CD4-positive, alpha-beta T cell treated with Interferon alpha-2 for 1 hour (primary cell): ENCODE results near the gene POLR3B.
A peak's percentile ranks its signal among the peaks of the same experiment; 100 is the strongest.
"Not testable (repeated sequence)": the region's sequence is repeated elsewhere in the genome, so short reads cannot be mapped to it uniquely, and the experiment has no call there.

Experiments
- DNase-seq, 2 donors: peaks; one replicate each; pipeline ENCODE4 v3.0.0-alpha.2; 2020 to 2022

Gene POLR3B

DNA sequence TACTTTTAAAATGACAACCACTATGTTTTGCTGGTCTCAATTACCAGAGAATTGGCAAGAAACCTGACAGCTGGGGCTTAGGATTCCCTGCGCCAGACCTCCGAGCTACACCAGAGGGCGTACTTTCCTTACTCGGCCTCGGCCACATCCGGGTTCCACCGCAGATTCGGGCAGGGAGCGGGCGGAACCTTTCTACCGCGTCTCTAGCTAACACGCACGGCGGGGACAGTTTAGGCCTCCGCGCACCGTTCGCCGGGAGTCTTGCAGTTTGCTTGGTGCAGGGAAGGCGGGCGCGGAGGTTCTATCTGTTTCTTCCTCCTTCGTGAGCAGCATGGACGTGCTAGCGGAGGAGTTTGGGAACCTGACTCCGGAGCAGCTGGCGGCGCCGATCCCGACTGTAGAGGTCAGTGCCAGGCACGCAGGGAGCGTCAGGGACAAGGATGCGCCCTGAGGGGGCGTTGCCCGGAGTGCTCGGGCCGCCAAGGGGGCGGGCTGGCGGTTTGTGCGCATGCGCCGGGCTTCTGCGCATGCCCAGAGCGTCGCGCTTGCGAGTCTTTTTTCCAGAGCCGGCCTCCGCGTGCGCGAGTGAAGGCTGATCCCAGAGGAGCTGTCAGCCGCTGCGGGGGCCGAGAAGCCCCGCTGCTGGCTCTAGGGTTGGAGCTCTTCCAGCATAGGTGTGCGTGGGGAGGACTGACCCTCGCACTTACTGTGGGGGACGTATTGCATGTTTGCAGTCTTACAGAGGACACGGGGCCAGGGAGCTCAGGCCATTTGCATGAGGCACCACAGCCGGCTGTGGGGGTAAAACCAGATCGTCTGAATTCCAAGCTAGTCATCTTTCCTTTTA is at the start of gene POLR3B:
POLR3B (plus strand) TSS at position 200 of the 847 bp plus-strand sequence; CDS start at position 332, 132 bp downstream.
- DNase-seq: peak; percentile 95 to 96

DNA sequence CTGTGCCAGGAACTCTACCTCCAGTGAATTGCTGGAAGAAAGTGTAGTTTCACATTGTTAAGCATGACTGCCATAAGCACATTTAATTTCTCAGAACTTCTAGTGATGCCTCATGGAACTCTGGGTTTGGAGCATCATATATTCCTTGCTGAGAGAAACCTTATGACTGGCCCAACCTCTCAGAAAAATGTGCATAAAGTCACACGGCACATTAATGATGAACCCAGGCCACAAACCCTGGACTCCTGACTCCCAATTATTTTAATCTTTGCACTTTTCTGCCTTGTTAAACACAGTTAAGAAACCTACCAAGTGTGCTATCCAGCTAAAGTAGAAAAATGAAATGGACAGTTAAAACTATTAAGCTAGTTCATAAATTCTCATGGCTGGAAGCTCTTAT is 49.4 kb upstream of the POLR3B start:
- no peak for DNase-seq

DNA sequence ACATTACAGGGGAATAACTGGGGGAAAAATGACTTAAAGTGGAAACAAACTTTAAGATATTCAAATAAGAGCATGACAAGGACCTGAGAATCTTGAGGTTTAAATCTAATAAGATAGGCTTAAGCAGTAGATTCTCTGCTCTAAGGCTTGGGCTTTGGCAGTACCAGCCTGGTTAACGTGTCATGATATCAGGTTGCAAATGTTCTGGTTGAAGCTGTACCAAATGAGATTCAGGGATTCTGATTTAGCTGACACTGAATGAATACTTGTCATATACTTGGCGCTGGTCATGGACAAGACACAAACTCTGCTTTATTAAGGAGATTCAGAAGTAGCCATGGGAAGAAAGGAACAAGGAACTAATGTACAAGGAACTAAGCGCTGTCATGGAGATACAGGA is 48.9 kb upstream of the POLR3B start:
- no peak for DNase-seq

DNA sequence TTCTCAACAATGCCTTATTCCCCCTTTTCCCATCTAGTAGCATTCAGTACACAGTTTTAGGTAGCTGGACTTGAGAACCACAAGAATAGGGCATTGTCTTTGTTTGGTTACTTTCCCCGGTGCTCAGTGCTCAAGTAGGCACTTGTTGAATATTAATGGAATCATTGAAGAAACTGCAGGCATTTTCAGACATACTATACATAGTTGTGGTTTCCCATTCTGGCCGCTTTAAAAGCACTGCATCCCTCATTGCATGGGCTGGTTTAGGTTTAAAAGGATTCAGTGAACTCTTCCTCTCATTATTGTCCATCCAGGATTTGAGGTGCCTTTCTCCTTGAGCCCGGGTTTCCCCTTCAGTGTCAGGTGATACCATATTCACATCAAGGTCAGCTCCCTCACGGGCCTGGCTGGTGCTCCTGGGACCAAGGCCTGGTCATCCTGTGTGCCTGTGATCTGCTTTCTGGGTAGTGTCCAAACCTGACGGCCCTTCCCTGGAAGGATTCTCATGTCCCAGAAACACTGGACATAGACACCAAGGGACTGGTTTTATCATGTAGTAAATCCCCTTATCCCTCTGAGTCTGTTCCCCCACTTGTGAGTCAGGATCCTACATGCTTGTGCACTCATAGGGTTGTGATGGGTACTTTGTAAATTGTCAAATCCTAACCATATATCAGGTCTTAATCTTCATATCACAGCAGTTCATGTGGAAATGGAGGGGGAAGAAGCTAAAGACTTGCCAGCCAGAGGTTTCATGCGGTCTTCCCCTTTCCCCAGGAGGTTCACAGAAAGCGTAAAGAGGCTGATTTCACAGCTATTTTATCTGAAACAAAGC is 47.7 kb upstream of the POLR3B start:
- DNase-seq: no peak

DNA sequence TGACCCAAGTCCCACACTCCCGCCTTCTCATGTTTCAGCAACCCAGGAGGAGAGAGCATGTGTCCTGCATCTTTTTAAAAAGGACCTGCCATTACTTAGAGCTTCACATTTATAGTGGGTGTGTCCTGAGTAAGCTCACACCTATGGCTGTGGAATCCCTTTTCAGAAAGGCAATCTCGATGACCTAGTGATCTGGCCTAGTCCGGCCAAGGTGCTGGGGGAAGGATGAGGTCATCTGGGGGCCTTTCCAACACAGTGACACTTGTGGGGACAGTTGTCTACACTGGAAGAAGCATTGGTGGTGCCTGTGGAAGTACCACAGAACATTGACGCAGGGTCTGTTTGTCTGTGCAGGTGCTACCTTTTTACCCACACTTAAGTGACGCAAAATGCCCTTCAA is 46.9 kb upstream of the POLR3B start:
- no peak for DNase-seq

DNA sequence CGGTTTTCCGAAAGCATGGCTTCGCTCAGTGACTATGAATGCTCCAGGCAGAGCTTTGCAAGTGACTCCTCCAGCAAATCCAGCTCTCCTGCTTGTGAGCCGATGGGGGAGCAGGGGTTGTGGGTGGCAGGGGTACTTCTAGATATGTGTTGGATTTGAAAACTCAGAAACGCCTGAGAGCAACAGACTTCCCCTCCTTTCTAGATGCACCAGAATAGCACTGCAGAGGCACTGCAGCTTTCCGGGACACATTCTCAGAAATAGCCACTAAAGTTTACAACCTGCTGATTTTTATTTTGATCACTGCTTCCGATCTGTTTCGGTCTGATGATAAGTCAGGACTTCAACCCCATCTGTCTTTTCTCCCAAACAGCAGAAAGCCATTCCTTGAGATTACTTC is 46.4 kb upstream of the POLR3B start:
- DNase-seq: no peak

DNA sequence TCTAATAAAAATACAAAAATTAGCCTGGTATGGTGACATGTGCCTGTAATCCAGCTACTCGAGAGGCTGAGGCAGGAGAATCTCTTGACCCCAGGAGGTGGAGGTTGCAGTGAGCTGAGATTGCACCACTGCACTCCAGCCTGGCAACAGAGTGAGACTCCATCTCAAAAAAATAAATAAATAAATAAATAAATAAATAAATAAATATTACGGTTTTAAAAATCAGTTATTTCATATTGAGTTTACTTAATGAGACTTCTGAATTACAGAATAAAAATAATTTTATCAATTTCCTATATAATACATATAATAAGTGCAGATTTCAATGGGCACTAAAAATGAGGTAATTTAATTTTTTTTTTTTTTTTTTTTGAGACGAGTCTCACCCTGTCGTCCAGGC is 44.1 kb upstream of the POLR3B start:
- DNase-seq: not testable (repeated sequence)

DNA sequence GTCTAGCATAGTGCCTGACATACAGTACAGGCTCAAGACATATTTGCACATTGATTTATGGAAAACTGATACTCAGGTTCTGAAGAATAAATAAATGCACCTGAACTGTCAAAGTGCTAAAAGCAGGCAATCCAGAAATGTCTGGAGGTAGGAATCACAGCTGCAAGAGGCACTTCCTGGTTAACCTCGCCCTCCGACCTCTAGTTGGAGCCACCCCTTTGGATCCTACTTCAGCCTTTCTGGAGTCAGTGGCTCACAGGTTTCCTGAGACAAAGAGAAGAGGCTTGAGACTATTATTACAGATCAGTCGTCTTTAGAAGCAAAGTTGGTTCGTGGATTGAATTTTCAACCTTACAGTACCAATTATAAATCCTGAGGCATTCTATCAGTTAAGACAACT is 42.0 kb upstream of the POLR3B start:
- no peak for DNase-seq

DNA sequence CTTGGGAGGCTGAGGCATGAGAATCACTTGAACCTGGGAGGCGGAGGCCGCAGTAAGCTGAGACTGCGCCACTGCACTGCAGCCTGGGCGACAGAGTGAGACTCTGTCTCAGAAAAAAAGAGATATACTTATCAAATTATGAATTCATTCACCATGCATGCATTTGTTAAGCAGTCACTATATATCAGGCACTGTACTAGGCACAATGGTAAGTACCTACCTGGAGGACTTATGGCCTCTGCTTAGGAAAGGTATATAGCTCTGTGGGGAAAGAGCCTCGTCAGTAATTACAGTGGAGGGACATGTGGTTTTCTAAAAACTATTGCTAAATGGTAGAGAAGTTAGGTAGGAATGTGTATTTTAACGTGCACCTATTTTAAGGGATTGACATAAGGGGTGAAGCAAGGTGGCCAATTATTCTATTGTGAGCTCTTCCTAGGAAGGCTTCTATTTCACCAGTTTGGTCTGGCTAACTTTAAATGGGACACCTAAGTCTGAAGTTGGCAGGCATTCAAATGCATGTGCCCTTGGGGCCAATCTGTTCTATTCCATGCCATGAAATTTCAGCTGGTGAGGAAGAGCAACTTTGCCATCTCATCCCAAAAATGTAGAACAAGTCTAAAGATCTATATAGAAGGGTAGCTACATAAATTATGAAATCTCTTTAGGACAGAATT is 40.0 kb upstream of the POLR3B start:
- DNase-seq: no peak

DNA sequence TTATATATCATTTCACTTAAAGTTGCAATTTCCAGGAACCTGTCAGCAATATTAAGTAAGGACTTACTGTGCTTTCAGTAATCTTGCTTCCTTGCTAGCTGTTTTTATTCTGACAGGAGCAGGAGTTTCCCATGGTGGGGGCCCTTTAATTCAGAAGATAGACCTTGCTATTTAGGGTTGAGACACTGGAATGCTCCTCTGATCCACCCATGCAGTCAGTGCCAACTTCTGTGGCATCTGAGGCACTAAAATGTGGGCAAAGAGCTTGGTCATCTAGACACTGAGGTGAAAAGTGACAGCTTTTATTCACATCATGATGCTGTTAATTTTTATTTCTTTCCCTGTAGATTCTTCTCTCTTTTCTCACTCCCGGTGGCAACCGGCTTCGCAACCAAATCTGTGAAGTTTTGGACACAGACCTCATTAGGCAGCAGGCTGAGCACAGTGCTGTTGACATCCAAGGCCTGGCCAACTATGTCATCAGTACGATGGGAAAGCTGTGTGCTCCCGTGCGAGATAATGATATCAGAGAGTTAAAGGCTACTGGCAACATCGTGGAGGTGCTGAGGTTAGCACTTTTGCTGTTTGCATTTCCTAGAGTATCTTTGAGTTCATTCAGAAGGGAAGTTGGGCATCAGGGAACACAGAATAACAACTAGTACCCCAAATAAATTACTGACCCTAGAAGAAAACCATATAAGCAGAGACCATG is 36.3 kb upstream of the POLR3B start:
- DNase-seq: no peak

DNA sequence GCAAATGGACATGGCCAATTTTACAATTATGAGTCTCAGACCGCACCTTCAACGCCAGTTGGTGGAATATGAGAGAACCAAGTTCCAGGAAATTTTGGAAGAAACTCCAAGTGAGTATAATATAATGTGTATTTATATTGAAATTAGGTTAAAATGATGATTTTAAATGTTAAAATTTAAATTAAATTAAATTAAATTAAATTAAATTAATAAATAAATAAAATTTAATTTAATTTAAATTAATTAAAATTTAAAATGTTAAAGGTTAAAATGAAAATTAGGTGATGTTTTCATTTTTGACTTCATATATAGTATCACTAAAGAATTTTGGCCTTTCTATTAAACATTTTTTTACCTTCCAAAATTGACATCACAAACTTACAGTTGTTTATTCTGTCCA is 34.0 kb upstream of the POLR3B start:
- no peak for DNase-seq

DNA sequence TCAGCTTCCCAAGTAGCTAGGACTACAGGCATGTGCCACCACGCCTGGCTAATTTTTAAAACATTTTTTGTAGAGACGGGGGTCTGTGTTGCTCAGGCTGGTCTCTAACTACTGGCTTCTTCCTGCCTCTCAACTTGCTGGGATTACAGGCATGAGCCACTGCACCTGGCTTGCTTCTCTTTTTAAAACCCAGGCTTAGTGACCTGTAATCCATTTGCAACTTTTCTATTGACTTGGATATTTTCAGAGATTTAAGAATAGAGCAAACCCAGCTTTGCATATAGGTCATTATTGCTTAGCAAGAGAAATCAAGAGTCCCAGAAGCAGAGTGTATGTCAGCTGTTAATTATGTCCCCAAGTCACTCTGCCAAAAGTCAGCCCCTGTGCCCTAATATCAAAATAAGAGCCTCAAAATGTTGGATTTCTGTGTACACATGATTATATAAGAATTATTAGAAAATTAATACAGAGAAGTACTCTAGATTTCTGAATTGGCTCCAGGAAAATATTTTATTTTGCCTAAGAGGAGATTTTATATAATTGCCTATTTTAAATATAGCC is 30.2 kb upstream of the POLR3B start:
- DNase-seq: no peak

DNA sequence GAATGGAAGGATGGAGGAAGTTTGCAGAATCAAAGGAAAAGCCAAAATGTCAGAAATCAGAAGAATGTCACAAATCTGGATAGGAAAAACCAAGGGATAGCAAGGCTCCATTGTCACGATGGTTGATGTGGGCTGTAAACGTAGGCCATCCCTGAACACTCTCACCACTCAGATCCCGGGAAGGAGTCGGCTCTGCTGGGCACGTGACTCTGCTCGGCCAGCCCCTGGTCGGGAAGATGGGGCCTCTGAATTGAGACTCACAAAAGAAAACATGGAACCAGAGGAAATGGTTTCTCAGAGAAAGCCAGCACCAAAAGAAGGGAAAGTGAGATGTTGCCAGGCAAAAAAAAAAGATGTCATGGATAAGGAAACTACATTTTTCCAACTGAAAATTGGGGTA is 28.8 kb upstream of the POLR3B start:
- no peak for DNase-seq

DNA sequence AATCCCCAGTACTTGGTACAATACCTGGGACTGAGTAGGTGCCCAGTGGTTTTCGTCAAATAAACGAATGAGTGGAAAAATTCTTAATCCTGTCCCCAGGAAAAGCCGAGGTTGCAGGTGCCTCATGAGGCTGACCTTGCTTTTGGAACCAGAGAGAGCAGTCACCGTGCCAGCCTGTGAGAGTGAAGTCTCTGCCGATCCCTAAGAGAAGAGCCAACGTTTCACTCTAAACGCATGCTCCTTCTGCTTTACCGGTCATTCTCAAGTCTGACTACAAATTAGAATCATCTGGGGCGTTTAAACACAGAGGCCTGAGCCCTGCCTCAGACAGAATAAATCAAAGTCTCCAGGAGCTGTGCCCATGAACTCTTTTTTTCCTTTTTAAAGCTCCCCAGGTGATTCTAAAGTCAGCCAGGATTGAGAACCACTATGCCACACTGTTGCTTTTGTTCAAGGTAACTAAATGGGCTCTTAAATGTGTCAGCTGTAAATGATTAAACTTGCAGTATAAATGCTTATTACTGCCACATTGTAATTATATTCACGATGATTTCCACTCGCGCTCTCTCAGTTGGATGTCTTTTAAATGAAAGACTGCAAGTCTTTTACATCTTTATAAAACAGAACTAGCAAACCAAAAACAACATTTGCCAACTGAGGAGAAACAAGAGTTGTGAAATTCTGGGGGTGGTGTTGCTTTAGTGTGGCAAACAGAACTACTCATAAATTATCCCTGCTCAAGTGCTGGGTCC is 28.1 kb upstream of the POLR3B start:
- DNase-seq: no peak

DNA sequence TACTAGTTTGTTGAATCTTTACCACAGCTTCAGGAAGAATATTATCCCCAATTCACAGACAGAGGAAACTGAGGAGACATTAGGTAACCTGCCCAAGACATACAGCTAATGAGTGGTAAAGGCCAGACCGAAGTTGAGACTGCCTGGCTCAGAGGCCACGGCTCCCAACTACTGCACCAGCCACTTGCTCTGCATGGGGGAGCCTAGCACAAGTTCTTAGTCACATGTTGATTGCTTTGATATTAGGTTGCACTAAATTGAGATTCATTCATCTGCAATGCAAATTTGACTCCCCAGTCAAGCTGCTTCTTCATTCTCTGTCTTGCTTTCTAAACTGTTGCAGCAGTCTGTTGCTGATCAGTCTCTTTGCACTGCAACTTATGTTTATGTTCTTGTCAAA is 25.9 kb upstream of the POLR3B start:
- no peak for DNase-seq

DNA sequence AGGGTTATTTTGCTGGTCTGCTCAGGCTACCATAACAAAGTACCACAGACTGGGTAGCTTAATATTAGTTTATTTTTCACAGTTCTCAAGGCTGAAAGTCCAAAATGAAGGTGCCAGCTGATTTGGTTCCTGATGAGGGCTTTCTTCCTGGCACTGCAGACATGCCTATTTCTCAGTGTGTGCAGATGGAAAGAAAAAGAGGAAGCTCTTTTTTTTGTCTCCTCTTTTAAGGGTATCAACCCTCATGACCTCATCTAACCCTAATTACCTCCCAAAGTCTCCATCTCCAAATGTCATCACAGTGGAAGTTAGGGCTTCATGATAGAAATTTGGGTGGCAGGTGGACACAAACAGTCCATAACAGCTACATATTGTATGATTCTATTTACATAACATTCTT is 25.0 kb upstream of the POLR3B start:
- no peak for DNase-seq

DNA sequence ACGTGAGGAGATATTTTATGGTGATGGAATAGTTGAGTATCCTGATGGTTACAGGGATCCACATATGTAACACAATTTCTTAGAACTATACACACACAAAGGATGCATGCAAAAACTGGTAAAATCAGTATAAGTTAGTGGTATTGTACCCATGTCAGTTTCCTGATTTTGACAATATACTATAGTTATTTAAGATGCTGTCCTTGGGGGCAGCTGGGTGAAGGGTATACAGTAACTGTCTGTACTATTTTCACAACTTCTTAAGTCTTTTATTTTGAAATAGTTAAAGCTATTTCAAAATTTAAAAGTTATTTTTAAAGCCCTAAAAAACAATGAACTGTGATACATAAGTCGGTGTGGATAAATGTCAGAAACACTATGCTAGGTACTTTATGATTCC is 24.5 kb upstream of the POLR3B start:
- no peak for DNase-seq

DNA sequence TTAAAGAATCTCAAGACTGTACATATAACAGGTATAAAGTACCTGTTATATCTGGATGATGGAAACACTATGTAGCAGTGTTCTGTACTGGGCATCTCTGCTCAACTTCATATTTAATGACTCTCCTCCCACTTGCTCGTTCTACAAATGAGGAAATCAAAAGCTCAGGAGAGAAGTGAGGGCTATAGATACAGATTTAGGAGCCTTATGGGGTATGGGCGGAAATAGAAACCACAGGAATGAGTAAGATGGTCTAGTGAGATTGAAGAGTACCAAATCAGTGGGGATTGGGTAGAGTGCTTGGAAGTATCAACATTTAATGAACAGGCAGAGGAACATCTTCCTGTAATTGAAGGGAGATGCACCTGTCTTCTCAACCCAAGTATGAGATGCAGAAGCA is 23.8 kb upstream of the POLR3B start:
- no peak for DNase-seq

DNA sequence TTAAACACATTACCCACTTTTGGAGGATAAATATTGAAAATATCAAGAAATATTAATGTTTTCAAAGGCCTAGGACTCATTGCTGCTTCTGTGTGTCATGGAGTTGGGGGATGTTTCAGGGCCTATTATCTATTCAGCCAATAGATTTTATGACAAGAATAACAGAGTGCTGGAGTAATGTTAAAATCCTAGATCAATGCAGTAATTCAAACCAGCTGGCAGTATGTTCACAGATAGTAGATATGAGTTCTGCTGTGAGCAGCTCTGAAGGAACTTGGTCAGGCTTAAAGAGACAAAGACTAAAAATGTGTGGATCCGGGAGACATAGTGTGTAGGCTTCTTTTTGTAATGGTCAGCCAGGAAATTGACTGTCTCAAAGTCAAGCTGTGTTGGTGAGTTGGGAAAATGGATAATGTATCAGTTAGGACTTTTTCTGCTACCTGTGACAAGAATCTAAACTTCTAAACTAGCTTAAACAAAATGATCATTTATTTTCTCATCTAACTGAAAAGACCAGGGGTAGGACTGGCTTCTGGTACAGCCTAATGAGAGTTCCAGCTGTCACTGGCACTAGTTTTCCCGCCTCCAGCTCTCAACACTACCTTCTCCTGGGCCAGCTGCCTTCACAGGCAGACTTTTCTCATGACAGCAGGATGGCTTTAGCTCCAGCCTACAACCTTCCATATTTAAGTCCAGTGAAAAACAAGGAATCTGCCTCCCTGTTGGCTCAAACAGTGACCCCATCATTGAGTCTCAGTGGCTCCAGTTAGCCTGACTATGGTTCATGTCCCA is 16.3 kb upstream of the POLR3B start:
- DNase-seq: no peak

DNA sequence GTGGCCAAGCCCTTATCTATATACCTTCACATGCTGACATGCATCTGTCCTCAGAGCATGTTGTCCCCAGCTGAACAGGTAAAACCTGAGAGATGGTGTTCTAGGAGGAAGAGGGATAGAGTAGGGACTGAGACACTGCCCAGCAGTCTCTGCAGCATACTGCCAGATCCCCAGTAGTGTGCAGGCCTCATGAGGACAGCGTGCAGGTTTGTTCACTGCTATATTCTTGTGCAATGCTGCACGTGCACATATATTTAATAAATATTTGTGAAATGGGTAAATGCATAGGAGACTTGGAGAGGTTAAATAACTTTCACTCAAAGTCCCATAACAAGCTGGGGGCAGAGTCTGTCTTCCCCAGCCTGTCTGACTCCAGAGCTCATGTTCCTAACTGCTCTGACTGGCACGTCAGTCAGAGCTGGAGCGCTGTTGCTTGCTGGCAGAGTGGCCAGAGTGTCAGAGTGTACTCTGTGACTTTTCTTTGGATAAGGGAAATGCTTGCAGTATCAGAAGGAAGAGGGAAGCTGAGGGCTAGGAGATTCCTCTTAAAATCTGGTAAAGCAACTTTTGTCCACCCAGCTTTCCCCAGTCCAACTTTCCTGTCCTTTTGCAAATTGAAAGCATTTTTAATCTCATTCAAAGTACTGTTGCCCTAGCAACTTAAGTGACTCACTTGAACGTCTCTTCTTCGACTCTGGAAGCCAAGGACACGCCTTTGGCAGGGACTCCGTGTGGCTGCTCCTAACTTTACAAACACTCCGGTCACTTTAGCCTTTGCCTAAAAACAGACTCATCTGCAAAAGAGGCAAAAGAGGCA is 14.9 kb upstream of the POLR3B start:
- DNase-seq: no peak
